ENCODE results near the gene ZNF281.

Gene ZNF281

GRCh38 chr1:200355801-200356200 lies 54.0 kb downstream of the ZNF281 start:
- Histone ChIP-seq H3K27ac (ENCODE audit: poor library complexity, severe bottlenecking) (no peak overlapping the region), H3K36me3 (ENCODE audit: low read depth) (no peaks in the 10 kb centered on the region), H3K4me1 (ENCODE audit: insufficient read depth, poor library complexity, severe bottlenecking) (peaks cover 21% of the 10 kb centered on the region), H3K4me3 (ENCODE audit: severe bottlenecking) (no peak overlapping the region), H3K9me3 (ENCODE audit: severe bottlenecking) (no peaks in the 10 kb centered on the region), H3K27me3 (ENCODE audit: insufficient read depth, poor library complexity, severe bottlenecking) (no peaks in the 10 kb centered on the region)
- ATAC-seq (ENCODE audit: low read depth) (no peak), DNase-seq (ENCODE audit: low spot score) (no peak)
- TF ChIP-seq CTCF (IDR thresholded peaks at IDR 0.05; ENCODE audit: poor library complexity, severe bottlenecking), result no peak
